WTC11 (cell line): ENCODE measurements around the gene FREM1. TPM values are rescaled to one million over a fixed set of nuclear protein-coding genes. Genes with fewer than 3 reads are reported as not detected.

ENCODE experiments used
- ATAC-seq: fragments of 200-7000 bp; cut with Tn5 transposase; 2 replicates; pipeline ENCODE4 v1.10.0; 2021; ENCODE audit warnings: mild to moderate bottlenecking, moderate library complexity
- CTCF ChIA-PET: fragments of 300-600 bp; sonication (Branson Sonifier 250); formaldehyde crosslinking; loops from one replicate; lab custom pipeline; 2021; ENCODE audit warnings: antibody characterized with exemption; lab: Charles Lee
- POLR2A ChIA-PET: fragments of 350-600 bp; sonication (Branson Sonifier 250); formaldehyde crosslinking; loops from one replicate; lab custom pipeline; 2021; ENCODE audit warnings: antibody characterized with exemption; lab: Charles Lee
- DNase-seq: peaks from one replicate; pipeline ENCODE4 v3.0.0; 2021; ENCODE audit warnings: low spot score
- H3K27ac Mint-ChIP-seq: 2 replicates; pipeline ENCODE4 v1.8.0; 2021; ENCODE audit warnings: mixed read lengths
- H3K27me3 Mint-ChIP-seq: 2 replicates; pipeline ENCODE4 v1.8.0; 2021; ENCODE audit warnings: low read depth, mild to moderate bottlenecking, moderate library complexity, mixed read lengths
- H3K36me3 Mint-ChIP-seq: 2 replicates; pipeline ENCODE4 v1.8.0; 2021; ENCODE audit warnings: mixed read lengths
- H3K4me1 Mint-ChIP-seq: 2 replicates; pipeline ENCODE4 v1.8.0; 2022; ENCODE audit warnings: mixed read lengths
- H3K4me3 Mint-ChIP-seq: 2 replicates; pipeline ENCODE4 v1.8.0; 2021; ENCODE audit warnings: mild to moderate bottlenecking, moderate library complexity, mixed read lengths
- H3K9me3 Mint-ChIP-seq: 2 replicates; pipeline ENCODE4 v1.8.0; 2021; ENCODE audit warnings: mixed read lengths
- ATF1 ChIP-seq: sonication (generic); formaldehyde crosslinking; IDR thresholded peaks from 2 replicates; pipeline ENCODE4 v1.8.1; 2023; ENCODE audit warnings: mild to moderate bottlenecking, moderate library complexity, missing genetic modification reagents
- ETV6 ChIP-seq: sonication (generic); formaldehyde crosslinking; IDR thresholded peaks from 2 replicates; pipeline ENCODE4 v1.8.1; 2022; ENCODE audit warnings: mild to moderate bottlenecking, missing genetic modification reagents
- NR1H2 ChIP-seq: sonication (generic); formaldehyde crosslinking; IDR thresholded peaks from 2 replicates; pipeline ENCODE4 v1.9.0; 2021; ENCODE audit warnings: mild to moderate bottlenecking, moderate library complexity, missing genetic modification reagents
- NR3C1 ChIP-seq: sonication (generic); formaldehyde crosslinking; conservative IDR thresholded peaks from 2 replicates; pipeline ENCODE4 v1.8.1; 2023; ENCODE audit warnings: low read depth, mild to moderate bottlenecking, missing genetic modification reagents
- PRRX2 ChIP-seq: fragments of 250-450 bp; sonication (Bioruptor Pico); IDR thresholded peaks from 2 replicates; pipeline ENCODE4 v1.8.0; 2021; ENCODE audit warnings: mild to moderate bottlenecking
- RORB ChIP-seq: fragments of 250-450 bp; sonication (Bioruptor Pico); IDR thresholded peaks from 2 replicates; pipeline ENCODE4 v1.9.0; 2021; ENCODE audit warnings: mild to moderate bottlenecking
- SMAD3 ChIP-seq: sonication (generic); formaldehyde crosslinking; IDR thresholded peaks from 2 replicates; pipeline ENCODE4 v1.8.0; 2022; ENCODE audit warnings: missing genetic modification reagents, mild to moderate bottlenecking, borderline replicate concordance
- SMAD4 ChIP-seq: sonication (generic); formaldehyde crosslinking; IDR thresholded peaks from 2 replicates; pipeline ENCODE4 v1.8.0; 2022; ENCODE audit warnings: mild to moderate bottlenecking, missing genetic modification reagents
- SOX15 ChIP-seq: fragments of 250-450 bp; sonication (Bioruptor Pico); IDR thresholded peaks from 2 replicates; pipeline ENCODE4 v1.9.0; 2021; ENCODE audit warnings: mild to moderate bottlenecking
- TEAD1 ChIP-seq: sonication (generic); formaldehyde crosslinking; IDR thresholded peaks from 2 replicates; pipeline ENCODE4 v1.8.0; 2022; ENCODE audit warnings: mild to moderate bottlenecking, missing genetic modification reagents
- ZNF121 ChIP-seq: sonication (generic); formaldehyde crosslinking; IDR thresholded peaks from 2 replicates; pipeline ENCODE4 v1.8.0; 2023; ENCODE audit warnings: missing genetic modification reagents
- ZNF138 ChIP-seq: sonication (generic); formaldehyde crosslinking; conservative IDR thresholded peaks from 2 replicates; pipeline ENCODE4 v1.8.1; 2022; ENCODE audit warnings: mild to moderate bottlenecking, moderate library complexity, missing genetic modification reagents
- ZNF416 ChIP-seq: fragments of 250-450 bp; sonication (Bioruptor Pico); IDR thresholded peaks from 2 replicates; pipeline ENCODE4 v1.9.0; 2021; ENCODE audit warnings: mild to moderate bottlenecking, inconsistent platforms
- total RNA-seq: library from RNA; stranded (reverse); gene quantifications from 3 replicates; pipeline ENCODE4 v1.2.3, GENCODE V29; 2021
- TF ChIP-seq, protein P1 (sequence below): fragments of 250-450 bp; sonication (Bioruptor Pico); IDR thresholded peaks from 2 replicates; pipeline ENCODE4 v1.9.0; 2021; ENCODE audit warnings: mild to moderate bottlenecking, borderline replicate concordance
- TF ChIP-seq, protein P2 (sequence below): sonication (generic); formaldehyde crosslinking; IDR thresholded peaks from 2 replicates; pipeline ENCODE4 v1.8.1; 2022; ENCODE audit warnings: low read depth, missing genetic modification reagents, borderline replicate concordance
- TF ChIP-seq, protein P3 (sequence below): sonication (generic); formaldehyde crosslinking; IDR thresholded peaks from 2 replicates; pipeline ENCODE4 v1.8.1; 2023; ENCODE audit warnings: mild to moderate bottlenecking, moderate library complexity, missing genetic modification reagents
- TF ChIP-seq, protein P4 (sequence below): fragments of 250-450 bp; sonication (Bioruptor Pico); IDR thresholded peaks from 2 replicates; pipeline ENCODE4 v1.9.0; 2021; ENCODE audit warnings: mild to moderate bottlenecking
- TF ChIP-seq, protein P5 (sequence below): sonication (generic); formaldehyde crosslinking; IDR thresholded peaks from 2 replicates; pipeline ENCODE4 v1.8.1; 2022; ENCODE audit warnings: low read depth, mild to moderate bottlenecking, moderate library complexity, missing genetic modification reagents, borderline replicate concordance
- TF ChIP-seq, protein P6 (sequence below): sonication (generic); formaldehyde crosslinking; IDR thresholded peaks from 2 replicates; pipeline ENCODE4 v1.8.0; 2022; ENCODE audit warnings: mild to moderate bottlenecking, missing genetic modification reagents

FREM1 gene
- total RNA-seq, 1 experiment from 2014 or later: 2.8 TPM

DNA sequence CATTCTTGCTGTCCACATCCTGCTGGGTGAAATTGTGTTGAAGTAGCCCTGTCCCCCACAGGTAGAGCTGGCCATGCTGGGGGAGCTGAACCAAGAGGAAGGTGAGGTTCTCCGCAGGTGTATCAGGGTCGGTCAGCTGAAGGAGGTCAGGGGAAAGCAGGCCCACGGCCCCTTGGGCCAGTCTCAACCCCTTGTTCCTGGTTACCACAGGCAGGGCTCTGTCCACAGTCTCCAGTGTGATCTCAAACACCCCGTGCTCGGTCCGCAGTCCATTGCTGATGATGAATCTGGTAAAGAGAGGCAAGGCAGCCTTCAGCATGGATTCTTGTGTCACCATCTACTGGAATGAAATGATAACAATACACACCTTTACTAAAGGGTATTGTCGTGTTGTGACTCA lies 134.3 kb downstream of the FREM1 start:
- POLR2A ChIA-PET: no interaction called here
- TF ChIP-seq, protein P1, sequence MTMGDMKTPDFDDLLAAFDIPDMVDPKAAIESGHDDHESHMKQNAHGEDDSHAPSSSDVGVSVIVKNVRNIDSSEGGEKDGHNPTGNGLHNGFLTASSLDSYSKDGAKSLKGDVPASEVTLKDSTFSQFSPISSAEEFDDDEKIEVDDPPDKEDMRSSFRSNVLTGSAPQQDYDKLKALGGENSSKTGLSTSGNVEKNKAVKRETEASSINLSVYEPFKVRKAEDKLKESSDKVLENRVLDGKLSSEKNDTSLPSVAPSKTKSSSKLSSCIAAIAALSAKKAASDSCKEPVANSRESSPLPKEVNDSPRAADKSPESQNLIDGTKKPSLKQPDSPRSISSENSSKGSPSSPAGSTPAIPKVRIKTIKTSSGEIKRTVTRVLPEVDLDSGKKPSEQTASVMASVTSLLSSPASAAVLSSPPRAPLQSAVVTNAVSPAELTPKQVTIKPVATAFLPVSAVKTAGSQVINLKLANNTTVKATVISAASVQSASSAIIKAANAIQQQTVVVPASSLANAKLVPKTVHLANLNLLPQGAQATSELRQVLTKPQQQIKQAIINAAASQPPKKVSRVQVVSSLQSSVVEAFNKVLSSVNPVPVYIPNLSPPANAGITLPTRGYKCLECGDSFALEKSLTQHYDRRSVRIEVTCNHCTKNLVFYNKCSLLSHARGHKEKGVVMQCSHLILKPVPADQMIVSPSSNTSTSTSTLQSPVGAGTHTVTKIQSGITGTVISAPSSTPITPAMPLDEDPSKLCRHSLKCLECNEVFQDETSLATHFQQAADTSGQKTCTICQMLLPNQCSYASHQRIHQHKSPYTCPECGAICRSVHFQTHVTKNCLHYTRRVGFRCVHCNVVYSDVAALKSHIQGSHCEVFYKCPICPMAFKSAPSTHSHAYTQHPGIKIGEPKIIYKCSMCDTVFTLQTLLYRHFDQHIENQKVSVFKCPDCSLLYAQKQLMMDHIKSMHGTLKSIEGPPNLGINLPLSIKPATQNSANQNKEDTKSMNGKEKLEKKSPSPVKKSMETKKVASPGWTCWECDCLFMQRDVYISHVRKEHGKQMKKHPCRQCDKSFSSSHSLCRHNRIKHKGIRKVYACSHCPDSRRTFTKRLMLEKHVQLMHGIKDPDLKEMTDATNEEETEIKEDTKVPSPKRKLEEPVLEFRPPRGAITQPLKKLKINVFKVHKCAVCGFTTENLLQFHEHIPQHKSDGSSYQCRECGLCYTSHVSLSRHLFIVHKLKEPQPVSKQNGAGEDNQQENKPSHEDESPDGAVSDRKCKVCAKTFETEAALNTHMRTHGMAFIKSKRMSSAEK (CRISPR knock-in tag): no peak
- TF ChIP-seq ZNF138 (no peak), ZNF416 (no peak), RORB (CRISPR knock-in tag) (no peak), TEAD1 (CRISPR knock-in tag) (no peak), PRRX2 (CRISPR knock-in tag) (no peak), SMAD3 (CRISPR knock-in tag) (no peak), NR1H2 (CRISPR knock-in tag) (no peak), ETV6 (no peak), SOX15 (CRISPR knock-in tag) (no peak), ATF1 (CRISPR knock-in tag) (no peak)
- TF ChIP-seq, protein P2, sequence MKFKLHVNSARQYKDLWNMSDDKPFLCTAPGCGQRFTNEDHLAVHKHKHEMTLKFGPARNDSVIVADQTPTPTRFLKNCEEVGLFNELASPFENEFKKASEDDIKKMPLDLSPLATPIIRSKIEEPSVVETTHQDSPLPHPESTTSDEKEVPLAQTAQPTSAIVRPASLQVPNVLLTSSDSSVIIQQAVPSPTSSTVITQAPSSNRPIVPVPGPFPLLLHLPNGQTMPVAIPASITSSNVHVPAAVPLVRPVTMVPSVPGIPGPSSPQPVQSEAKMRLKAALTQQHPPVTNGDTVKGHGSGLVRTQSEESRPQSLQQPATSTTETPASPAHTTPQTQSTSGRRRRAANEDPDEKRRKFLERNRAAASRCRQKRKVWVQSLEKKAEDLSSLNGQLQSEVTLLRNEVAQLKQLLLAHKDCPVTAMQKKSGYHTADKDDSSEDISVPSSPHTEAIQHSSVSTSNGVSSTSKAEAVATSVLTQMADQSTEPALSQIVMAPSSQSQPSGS (CRISPR knock-in tag): no peak
- TF ChIP-seq, protein P3, sequence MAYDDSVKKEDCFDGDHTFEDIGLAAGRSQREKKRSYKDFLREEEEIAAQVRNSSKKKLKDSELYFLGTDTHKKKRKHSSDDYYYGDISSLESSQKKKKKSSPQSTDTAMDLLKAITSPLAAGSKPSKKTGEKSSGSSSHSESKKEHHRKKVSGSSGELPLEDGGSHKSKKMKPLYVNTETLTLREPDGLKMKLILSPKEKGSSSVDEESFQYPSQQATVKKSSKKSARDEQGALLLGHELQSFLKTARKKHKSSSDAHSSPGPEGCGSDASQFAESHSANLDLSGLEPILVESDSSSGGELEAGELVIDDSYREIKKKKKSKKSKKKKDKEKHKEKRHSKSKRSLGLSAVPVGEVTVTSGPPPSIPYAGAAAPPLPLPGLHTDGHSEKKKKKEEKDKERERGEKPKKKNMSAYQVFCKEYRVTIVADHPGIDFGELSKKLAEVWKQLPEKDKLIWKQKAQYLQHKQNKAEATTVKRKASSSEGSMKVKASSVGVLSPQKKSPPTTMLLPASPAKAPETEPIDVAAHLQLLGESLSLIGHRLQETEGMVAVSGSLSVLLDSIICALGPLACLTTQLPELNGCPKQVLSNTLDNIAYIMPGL (CRISPR knock-in tag): no peak
- TF ChIP-seq, protein P4, sequence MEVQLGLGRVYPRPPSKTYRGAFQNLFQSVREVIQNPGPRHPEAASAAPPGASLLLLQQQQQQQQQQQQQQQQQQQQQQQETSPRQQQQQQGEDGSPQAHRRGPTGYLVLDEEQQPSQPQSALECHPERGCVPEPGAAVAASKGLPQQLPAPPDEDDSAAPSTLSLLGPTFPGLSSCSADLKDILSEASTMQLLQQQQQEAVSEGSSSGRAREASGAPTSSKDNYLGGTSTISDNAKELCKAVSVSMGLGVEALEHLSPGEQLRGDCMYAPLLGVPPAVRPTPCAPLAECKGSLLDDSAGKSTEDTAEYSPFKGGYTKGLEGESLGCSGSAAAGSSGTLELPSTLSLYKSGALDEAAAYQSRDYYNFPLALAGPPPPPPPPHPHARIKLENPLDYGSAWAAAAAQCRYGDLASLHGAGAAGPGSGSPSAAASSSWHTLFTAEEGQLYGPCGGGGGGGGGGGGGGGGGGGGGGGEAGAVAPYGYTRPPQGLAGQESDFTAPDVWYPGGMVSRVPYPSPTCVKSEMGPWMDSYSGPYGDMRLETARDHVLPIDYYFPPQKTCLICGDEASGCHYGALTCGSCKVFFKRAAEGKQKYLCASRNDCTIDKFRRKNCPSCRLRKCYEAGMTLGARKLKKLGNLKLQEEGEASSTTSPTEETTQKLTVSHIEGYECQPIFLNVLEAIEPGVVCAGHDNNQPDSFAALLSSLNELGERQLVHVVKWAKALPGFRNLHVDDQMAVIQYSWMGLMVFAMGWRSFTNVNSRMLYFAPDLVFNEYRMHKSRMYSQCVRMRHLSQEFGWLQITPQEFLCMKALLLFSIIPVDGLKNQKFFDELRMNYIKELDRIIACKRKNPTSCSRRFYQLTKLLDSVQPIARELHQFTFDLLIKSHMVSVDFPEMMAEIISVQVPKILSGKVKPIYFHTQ: no peak
- TF ChIP-seq, all 79 proteins: peak for 0
- no peak overlapping the region for H3K4me3 Mint-ChIP-seq

DNA sequence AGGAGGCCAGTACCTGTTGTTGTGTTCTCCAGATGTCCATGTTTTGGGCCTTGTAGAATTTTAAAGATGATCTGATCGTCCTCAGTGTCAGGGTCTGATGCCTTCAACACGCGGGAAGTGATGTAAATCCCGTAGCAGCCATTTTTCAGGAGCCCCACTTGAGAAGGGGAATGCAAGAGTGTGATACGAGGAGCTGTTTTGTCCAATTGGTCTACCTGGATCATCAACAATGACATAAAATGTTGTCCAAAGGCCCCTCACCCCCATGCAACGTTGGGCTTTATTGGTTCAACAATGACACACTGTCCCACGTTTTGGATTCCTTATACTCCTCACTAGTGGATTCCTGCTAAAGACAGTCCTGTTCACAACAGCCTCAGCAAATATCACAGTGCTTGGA lies 139.6 kb downstream of the FREM1 start:
- POLR2A ChIA-PET: no interaction called here
- no peak overlapping the region for H3K4me3 Mint-ChIP-seq
- ATAC-seq (no peak), DNase-seq (no peak)
- H3K36me3 Mint-ChIP-seq: no peaks in the 10 kb centered on the region
- CTCF ChIA-PET: no interaction called here
- no peaks in the 10 kb centered on the region for H3K9me3 Mint-ChIP-seq
- H3K27ac Mint-ChIP-seq: no peak overlapping the region; the same call in 1 of the 2 replicates
- no peaks in the 10 kb centered on the region for H3K27me3 Mint-ChIP-seq
- H3K4me1 Mint-ChIP-seq: peaks cover 6% of the 10 kb centered on the region
- TF ChIP-seq, protein P5, sequence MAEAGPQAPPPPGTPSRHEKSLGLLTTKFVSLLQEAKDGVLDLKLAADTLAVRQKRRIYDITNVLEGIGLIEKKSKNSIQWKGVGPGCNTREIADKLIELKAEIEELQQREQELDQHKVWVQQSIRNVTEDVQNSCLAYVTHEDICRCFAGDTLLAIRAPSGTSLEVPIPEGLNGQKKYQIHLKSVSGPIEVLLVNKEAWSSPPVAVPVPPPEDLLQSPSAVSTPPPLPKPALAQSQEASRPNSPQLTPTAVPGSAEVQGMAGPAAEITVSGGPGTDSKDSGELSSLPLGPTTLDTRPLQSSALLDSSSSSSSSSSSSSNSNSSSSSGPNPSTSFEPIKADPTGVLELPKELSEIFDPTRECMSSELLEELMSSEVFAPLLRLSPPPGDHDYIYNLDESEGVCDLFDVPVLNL: no peak
- no peak for TF ChIP-seq ZNF121 (CRISPR knock-in tag)
- TF ChIP-seq, protein P6, sequence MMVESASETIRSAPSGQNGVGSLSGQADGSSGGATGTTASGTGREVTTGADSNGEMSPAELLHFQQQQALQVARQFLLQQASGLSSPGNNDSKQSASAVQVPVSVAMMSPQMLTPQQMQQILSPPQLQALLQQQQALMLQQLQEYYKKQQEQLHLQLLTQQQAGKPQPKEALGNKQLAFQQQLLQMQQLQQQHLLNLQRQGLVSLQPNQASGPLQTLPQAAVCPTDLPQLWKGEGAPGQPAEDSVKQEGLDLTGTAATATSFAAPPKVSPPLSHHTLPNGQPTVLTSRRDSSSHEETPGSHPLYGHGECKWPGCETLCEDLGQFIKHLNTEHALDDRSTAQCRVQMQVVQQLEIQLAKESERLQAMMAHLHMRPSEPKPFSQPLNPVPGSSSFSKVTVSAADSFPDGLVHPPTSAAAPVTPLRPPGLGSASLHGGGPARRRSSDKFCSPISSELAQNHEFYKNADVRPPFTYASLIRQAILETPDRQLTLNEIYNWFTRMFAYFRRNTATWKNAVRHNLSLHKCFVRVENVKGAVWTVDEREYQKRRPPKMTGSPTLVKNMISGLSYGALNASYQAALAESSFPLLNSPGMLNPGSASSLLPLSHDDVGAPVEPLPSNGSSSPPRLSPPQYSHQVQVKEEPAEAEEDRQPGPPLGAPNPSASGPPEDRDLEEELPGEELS: no peak
- no peak for TF ChIP-seq PRRX2 (CRISPR knock-in tag)
- no peak for TF ChIP-seq NR3C1 (CRISPR knock-in tag)
- TF ChIP-seq SMAD4 (CRISPR knock-in tag): no peak
- TF ChIP-seq, protein P2 (CRISPR knock-in tag): no peak

More for the DNA sequence above, 134.3 kb downstream of the FREM1 start:
- no peak overlapping the region for H3K27ac Mint-ChIP-seq
- ATAC-seq (no peak), DNase-seq (no peak)
- H3K4me1 Mint-ChIP-seq: no peaks in the 10 kb centered on the region
- H3K27me3 Mint-ChIP-seq: no peaks in the 10 kb centered on the region
- CTCF ChIA-PET: no interaction called here
- peaks cover 8% of the 10 kb centered on the region for H3K9me3 Mint-ChIP-seq
- H3K36me3 Mint-ChIP-seq: peaks cover 3% of the 10 kb centered on the region; the same call in 1 of the 2 replicates
